K562 (cell line): Measurements from ENCODE around the gene SH3BP5L. TPM values are rescaled to one million over a fixed set of nuclear protein-coding genes. Genes with fewer than 3 reads are reported as not detected.

Experiments
- ATAC-seq: fragments of 200-7000 bp; cut with Tn5 transposase; 3 replicates; pipeline ENCODE4 v1.9.1; 2020; ENCODE audit warnings: moderate library complexity
- BruUV-seq: library from RNA; stranded (reverse); fragments of 400-500 nt; replicated peaks from 2 replicates; lab custom pipeline; 2021; lab: Mats Ljungman, UMichigan
- CTCF ChIA-PET: fragments of 300-600 bp; formaldehyde crosslinking; extraction: SDS; loops from one replicate; lab custom pipeline; 2021; ENCODE audit warnings: low intra/inter-chr PET ratio; lab: Yijun Ruan, JAX
- POLR2A ChIA-PET: fragments of 300-600, 350-650 bp; sonication (Branson Sonifier 250); formaldehyde crosslinking; extraction: SDS; loops from one replicate; lab custom pipeline; 2021; ENCODE audit warnings: antibody characterized with exemption, inconsistent platforms; lab: Yijun Ruan, JAX
- DNase-seq, 4 experiments: peaks; one replicate each; pipeline versions ENCODE4 v3.0.0 to v3.0.0-alpha.2; 2011 to 2018; ENCODE audit warnings: low spot score in 3 of 4, mixed read lengths in 3 of 4; ENCODE audit errors: extremely low read depth in 1 of 4
- FAIRE-seq: peaks from 2 replicates; lab custom pipeline; 2011; peaks lifted over from hg19 to GRCh38; lab: Jason Lieb, UNC
- H2AFZ ChIP-seq: 2 replicates; pipeline ENCODE4 v1.6.0; 2011; ENCODE audit warnings: low read depth, low read length, control low read depth, inconsistent platforms
- H3K27ac ChIP-seq: fragments of 200-600 bp; 3 replicates; pipeline ENCODE4 v1.8.0; 2011; ENCODE audit warnings: low read depth, mild to moderate bottlenecking, control low read depth, inconsistent platforms, low read length, moderate library complexity, mixed read lengths; ENCODE audit errors: extremely low read depth
- H3K27me3 ChIP-seq, 2 experiments: fragments of 300-600 bp in 1 of 2; 2 replicates in 1 of 2; 3 replicates in 1 of 2; pipeline versions ENCODE4 v1.6.0 to v1.8.0; 2011; ENCODE audit warnings: inconsistent platforms in 2 of 2, low read length in 2 of 2, mild to moderate bottlenecking in 1 of 2, mixed read lengths in 1 of 2, moderate library complexity in 1 of 2; ENCODE audit not compliant: control insufficient read depth in 2 of 2, insufficient read depth in 2 of 2
- H3K36me3 ChIP-seq: fragments of 300-600 bp; 3 replicates; pipeline ENCODE4 v1.8.0; 2011; ENCODE audit warnings: mild to moderate bottlenecking, low read length, inconsistent platforms; ENCODE audit not compliant: control insufficient read depth, insufficient read depth
- H3K4me1 ChIP-seq, 2 experiments: fragments of 200-600 bp in 1 of 2; replicated peaks in 1 of 2; 2 replicates in 1 of 2; 3 replicates in 1 of 2; pipeline versions ENCODE4 v1.5.1 to v1.8.0; 2011; ENCODE audit warnings: inconsistent platforms in 2 of 2, low read length in 2 of 2, mild to moderate bottlenecking in 1 of 2, mixed read lengths in 1 of 2, moderate library complexity in 1 of 2; ENCODE audit not compliant: control insufficient read depth in 2 of 2, insufficient read depth in 2 of 2
- H3K4me2 ChIP-seq: 2 replicates; pipeline ENCODE4 v1.6.1; 2011; ENCODE audit warnings: low read length, control low read depth, inconsistent platforms, mixed read lengths; ENCODE audit not compliant: insufficient read depth
- H3K4me3 ChIP-seq: fragments of 200-600 bp; sonication (generic), shearing (Covaris generic); 2 replicates; pipeline ENCODE4 v1.5.1; 2016; ENCODE audit warnings: control low read depth, inconsistent platforms
- H3K79me2 ChIP-seq: fragments of 200-600 bp; 3 replicates; pipeline ENCODE4 v1.8.0; 2011; ENCODE audit warnings: low read length, inconsistent platforms; ENCODE audit not compliant: control insufficient read depth, insufficient read depth
- H3K9ac ChIP-seq, 2 experiments: 2 replicates each; pipeline versions ENCODE4 v1.6.0 to v1.6.1; 2011; ENCODE audit warnings: low read depth in 2 of 2, low read length in 2 of 2, control low read depth in 1 of 2, inconsistent platforms in 1 of 2, mild to moderate bottlenecking in 1 of 2, mixed read lengths in 1 of 2; ENCODE audit not compliant: insufficient read depth in 1 of 2
- H3K9me1 ChIP-seq: one replicate; pipeline ENCODE4 v1.6.0; 2011; ENCODE audit warnings: inconsistent platforms, mild to moderate bottlenecking, low read length, moderate library complexity; ENCODE audit not compliant: control insufficient read depth, insufficient read depth
- H3K9me3 ChIP-seq: replicated peaks from 2 replicates; pipeline ENCODE4 v1.5.1; 2011; ENCODE audit warnings: low read depth, low read length, inconsistent platforms; ENCODE audit not compliant: control insufficient read depth, insufficient read depth
- H4K20me1 ChIP-seq: replicated peaks from 2 replicates; pipeline ENCODE4 v1.6.1; 2011; ENCODE audit warnings: low read length, inconsistent platforms, mixed read lengths; ENCODE audit not compliant: control insufficient read depth, insufficient read depth
- CBX1 ChIP-seq: sonication (generic); IDR thresholded peaks from 2 replicates; pipeline ENCODE4 v1.6.1; 2016; ENCODE audit warnings: antibody characterized with exemption, low read depth, mild to moderate bottlenecking
- CREB1 ChIP-seq, 2 experiments: sonication (generic) in 1 of 2; formaldehyde crosslinking in 1 of 2; IDR thresholded peaks; 2 replicates each; pipeline versions ENCODE4 v1.6.1 to v1.8.0; 2012 to 2022; ENCODE audit warnings: inconsistent platforms in 1 of 2, mild to moderate bottlenecking in 1 of 2, missing genetic modification reagents in 1 of 2, moderate library complexity in 1 of 2
- ILK ChIP-seq: fragments of 450-650 bp; IDR thresholded peaks from 2 replicates; pipeline ENCODE4 v1.6.1; 2016; ENCODE audit warnings: missing genetic modification characterization, low read depth, mild to moderate bottlenecking, missing compliant biosample characterization, moderate library complexity, borderline replicate concordance
- MCM5 ChIP-seq: fragments of 450-650 bp; IDR thresholded peaks from 2 replicates; pipeline ENCODE4 v1.6.1; 2016; ENCODE audit warnings: low read depth
- MTA2 ChIP-seq: fragments of 450-650 bp; IDR thresholded peaks from 2 replicates; pipeline ENCODE4 v1.6.1; 2016; ENCODE audit warnings: low read depth
- MTF1 ChIP-seq: fragments of 250-450 bp; sonication (Bioruptor Pico); IDR thresholded peaks from 2 replicates; pipeline ENCODE4 v1.9.0; 2021; ENCODE audit warnings: moderate library complexity, mild to moderate bottlenecking, inconsistent platforms, borderline replicate concordance
- NFATC3 ChIP-seq: fragments of 450-650 bp; IDR thresholded peaks from 2 replicates; pipeline ENCODE4 v1.6.1; 2017; ENCODE audit warnings: mild to moderate bottlenecking
- NR2C2 ChIP-seq, 2 experiments: fragments of 200-800 bp in 1 of 2; sonication (Bioruptor generic) in 1 of 2; sonication (generic) in 1 of 2; formaldehyde crosslinking in 1 of 2; IDR thresholded peaks; 2 replicates each; pipeline versions ENCODE4 v1.6.1 to v1.8.0; 2016 to 2022; ENCODE audit warnings: mild to moderate bottlenecking in 1 of 2, missing compliant biosample characterization in 1 of 2, missing genetic modification characterization in 1 of 2, missing genetic modification reagents in 1 of 2
- PHB ChIP-seq: fragments of 250-450 bp; sonication (Bioruptor Pico); IDR thresholded peaks from 2 replicates; pipeline ENCODE4 v1.5.0; 2021
- POLR2A ChIP-seq: fragments of 450-650 bp; conservative IDR thresholded peaks from 2 replicates; pipeline ENCODE4 v1.6.1; 2016
- RBBP5 ChIP-seq: fragments of 200-600 bp; sonication (generic); IDR thresholded peaks from 2 replicates; pipeline ENCODE4 v1.6.1; 2012; ENCODE audit warnings: borderline replicate concordance, mild to moderate bottlenecking, low read length, control low read depth, inconsistent platforms; ENCODE audit not compliant: insufficient read depth, poor library complexity, severe bottlenecking
- RHOXF2B ChIP-seq: fragments of 250-450 bp; sonication (Bioruptor Pico); conservative IDR thresholded peaks from 2 replicates; pipeline ENCODE4 v1.5.1; 2021
- RNF2 ChIP-seq: sonication (generic); IDR thresholded peaks from 2 replicates; pipeline ENCODE4 v1.6.1; 2016
- SMAD3 ChIP-seq: fragments of 450-650 bp; formaldehyde crosslinking; conservative IDR thresholded peaks from 2 replicates; pipeline ENCODE4 v1.4.0; 2020; ENCODE audit warnings: mild to moderate bottlenecking
- TAF9B ChIP-seq: fragments of 450-650 bp; IDR thresholded peaks from 2 replicates; pipeline ENCODE4 v1.6.1; 2018; ENCODE audit warnings: mild to moderate bottlenecking; ENCODE audit not compliant: partially characterized antibody
- TCF7 ChIP-seq: sonication (generic); IDR thresholded peaks from 2 replicates; pipeline ENCODE4 v1.6.1; 2016; ENCODE audit warnings: antibody characterized with exemption, borderline replicate concordance
- ZBTB1 ChIP-seq: sonication (generic); formaldehyde crosslinking; IDR thresholded peaks from 2 replicates; pipeline ENCODE4 v1.8.1; 2023; ENCODE audit warnings: missing genetic modification reagents, low read depth, mild to moderate bottlenecking, borderline replicate concordance
- ZNF24 ChIP-seq: fragments of 450-650 bp; IDR thresholded peaks from 2 replicates; pipeline ENCODE4 v1.6.1; 2016
- ZNF57 ChIP-seq: fragments of 450-650 bp; formaldehyde crosslinking; IDR thresholded peaks from 2 replicates; pipeline ENCODE4 v1.4.0; 2020; ENCODE audit warnings: mild to moderate bottlenecking, moderate library complexity
- ZSCAN32 ChIP-seq: fragments of 450-650 bp; formaldehyde crosslinking; IDR thresholded peaks from 2 replicates; pipeline ENCODE4 v1.4.0; 2020; ENCODE audit warnings: mild to moderate bottlenecking, moderate library complexity
- WGBS: fragments of 100-300 bp; shearing (Covaris generic); methylation state at CpG from one replicate; pipeline ENCODE4 v1.1.6; 2016; ENCODE audit warnings: low coverage, mixed read lengths; ENCODE audit not compliant: insufficient coverage; ENCODE audit errors: missing lambda C conversion rate; 5-methylcytosine and 5-hydroxymethylcytosine counted together
- in situ Hi-C: fragments of 300-500 bp; cut with MboI; formaldehyde crosslinking; loops from 4 replicates; pipeline ENCODE4 v1.15.0; 2018; ENCODE audit warnings: inconsistent platforms, mixed read lengths
- intact Hi-C: fragments of 100-400 bp; cut with micrococcal nuclease; formaldehyde crosslinking; loops from 2 replicates; pipeline ENCODE4 v1.14.2; 2022
- polyA plus RNA-seq, 8 experiments: library from polyadenylated mRNA; depleted of rRNA in 4 of 8; stranded (reverse) in 5 of 8; unstranded in 3 of 8; fragments of >200 nt; fragmentation: Nextera tagmentation in 2 of 8; fragmentation: Illumina TruSeq in 1 of 8; extraction: Ambion mirVana in 2 of 8; extraction: Trizol in 1 of 8; gene quantifications; 2 replicates each; pipeline versions ENCODE4 v1.2.1 to v1.2.3, GENCODE V29; 2011 to 2014; ENCODE audit warnings: inconsistent platforms in 1 of 8, missing spikeins in 1 of 8
- total RNA-seq, 7 experiments: library from RNA; depleted of rRNA in 6 of 7; stranded (reverse); fragments of >200 nt in 6 of 7; fragmentation: Illumina TruSeq in 2 of 7; extraction: Trizol in 2 of 7; gene quantifications; 2 replicates each; pipeline versions ENCODE4 v1.2.1 to v1.2.3, GENCODE V29; 2011 to 2021; ENCODE audit warnings: low replicate concordance in 1 of 7
- TF ChIP-seq, protein P1 (sequence below): sonication (generic); formaldehyde crosslinking; IDR thresholded peaks from 2 replicates; pipeline ENCODE4 v1.8.0; 2022; ENCODE audit warnings: mild to moderate bottlenecking, low read depth, missing genetic modification reagents

SH3BP5L gene
- total and polyA plus RNA-seq, 9 of the 15 experiments (the other 6 are each of a cell fraction or from before 2014, with no cell fraction given) = 1.9 to 26.5 (median 15.8) TPM

DNA sequence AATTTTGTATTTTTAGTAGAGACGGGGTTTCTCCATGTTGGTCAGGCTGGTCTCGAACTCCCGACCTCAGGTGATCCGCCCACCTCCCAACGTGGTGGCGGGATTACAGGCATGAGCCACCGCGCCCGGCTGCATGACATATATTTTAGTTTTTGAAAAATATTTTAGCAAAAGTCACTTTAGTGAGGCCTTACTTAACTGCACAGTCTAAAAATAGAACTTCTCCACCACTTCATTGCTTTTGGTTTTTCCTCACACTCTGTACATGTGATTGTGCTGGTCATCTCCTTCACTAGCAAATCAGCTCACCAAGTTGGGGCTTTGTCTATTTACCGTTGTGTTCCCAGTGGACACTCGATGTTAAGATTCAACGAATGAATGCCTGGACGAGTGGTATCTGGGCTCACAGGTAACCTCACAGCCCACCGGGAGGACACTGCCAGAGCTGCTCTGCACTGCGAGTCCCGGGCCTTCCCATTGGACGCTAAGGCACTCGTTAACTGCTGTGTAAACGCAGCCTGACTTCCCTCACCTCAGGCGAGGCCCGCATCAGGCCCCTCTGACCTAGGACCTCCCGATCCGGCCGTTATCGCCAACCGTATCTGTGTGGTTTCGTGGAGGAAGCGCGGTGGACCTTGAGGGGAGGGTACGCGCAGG lies 47.2 kb upstream of the SH3BP5L start:
- H3K4me2 ChIP-seq = peak overlapping the region; percentile 99
- H3K27me3 ChIP-seq = no peaks in the 10 kb centered on the region
- TF ChIP-seq RBBP5 (no peak), RHOXF2B (CRISPR knock-in tag) (no peak), TAF9B (no peak), ILK (tag) (no peak), RNF2 (no peak), ZNF57 (CRISPR knock-in tag) (no peak), MTA2 (no peak), CBX1 (no peak), CREB1 (IDR thresholded peaks at IDR 0.05) (no peak; the same call in 1 of the 2 replicates), CREB1 (CRISPR knock-in tag; IDR thresholded peaks at IDR 0.05) (no peak), TCF7 (0 out of 2 replicates have a peak, but pooled peaks have one; percentile 77), NR2C2 (CRISPR knock-in tag; IDR thresholded peaks at IDR 0.05) (0 out of 2 replicates have a peak, but pooled peaks have one; percentile 46), NR2C2 (tag; IDR thresholded peaks at IDR 0.05) (peak; percentile 76; the same call in 1 of the 2 replicates), PHB (CRISPR knock-in tag) (no peak), SMAD3 (no peak), POLR2A (0 out of 2 replicates have a peak, but pooled peaks have one; percentile 73), NFATC3 (no peak), MTF1 (no peak), ZBTB1 (peak; percentile 95), MCM5 (no peak), ZNF24 (peak; percentile 5; the same call in 1 of the 2 replicates), ZSCAN32 (CRISPR knock-in tag) (0 out of 2 replicates have a peak, but pooled peaks have one; percentile 49)
- TF ChIP-seq, protein P1, sequence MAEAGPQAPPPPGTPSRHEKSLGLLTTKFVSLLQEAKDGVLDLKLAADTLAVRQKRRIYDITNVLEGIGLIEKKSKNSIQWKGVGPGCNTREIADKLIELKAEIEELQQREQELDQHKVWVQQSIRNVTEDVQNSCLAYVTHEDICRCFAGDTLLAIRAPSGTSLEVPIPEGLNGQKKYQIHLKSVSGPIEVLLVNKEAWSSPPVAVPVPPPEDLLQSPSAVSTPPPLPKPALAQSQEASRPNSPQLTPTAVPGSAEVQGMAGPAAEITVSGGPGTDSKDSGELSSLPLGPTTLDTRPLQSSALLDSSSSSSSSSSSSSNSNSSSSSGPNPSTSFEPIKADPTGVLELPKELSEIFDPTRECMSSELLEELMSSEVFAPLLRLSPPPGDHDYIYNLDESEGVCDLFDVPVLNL (CRISPR knock-in tag) = no peak

More for the DNA sequence above, 47.2 kb upstream of the SH3BP5L start:
- no peaks in the 10 kb centered on the region for H3K9me1 ChIP-seq
- WGBS = 2% methylated on average over 31 of the region's 31 CpGs
- H3K79me2 ChIP-seq = no peaks in the 10 kb centered on the region
- DNase-seq (peak; percentile 68 to 89 (median 73)), ATAC-seq (peak; percentile 86), FAIRE-seq (no peak)
- H2AFZ ChIP-seq = peak overlapping the region; percentile 99
- intact Hi-C loops (loop anchor here (1.0 kb wide), 3 partner anchors 12 to 33 kb away; partner anchors contain the start of genes PGBD2 and ZNF692), in situ Hi-C loops (no loop called here)
- H3K4me3 ChIP-seq = peak overlapping the region; percentile 79
- ChIA-PET POLR2A (interaction anchor here (0.5 to 8.6 kb wide), 9 partner anchors 10 to 124 kb away, joined by 3 to 71 read pairs (median 4); partner anchors contain the start of genes ZNF672 and ZNF692), CTCF (no interaction called here)
- H3K27ac ChIP-seq = peak overlapping the region; percentile 98
- H3K36me3 ChIP-seq = no peaks in the 10 kb centered on the region
- H3K4me1 ChIP-seq = peaks cover 17 to 21% of the 10 kb centered on the region in 2 experiments
- H3K9ac ChIP-seq = peak overlapping the region; percentile 97 to 99
- H4K20me1 ChIP-seq = no peaks in the 10 kb centered on the region
- TSS peak; percentile 92 for BruUV-seq
- no peaks in the 10 kb centered on the region for H3K9me3 ChIP-seq
